Upper lobe of left lung (tissue), 4 donors: ENCODE results near the gene IL17RC.

Source experiments
- POLR2A ChIP-seq, 4 donors: fragments of 450-650 bp; IDR thresholded peaks; one replicate each; pipeline ENCODE4 v1.5.1; 2016 to 2017; ENCODE audit warnings: antibody characterized with exemption in 4 of 4, mild to moderate bottlenecking in 2 of 4
- TF ChIP-seq, protein P1 (sequence below), 6 experiments: fragments of 450-650 bp in 4 of 6; fragments of 200-600 bp in 2 of 6; sonication (generic) in 2 of 6; IDR thresholded peaks; one replicate each; pipeline ENCODE4 v1.5.1; 2016 to 2019; ENCODE audit warnings: antibody characterized with exemption in 6 of 6

DNA sequence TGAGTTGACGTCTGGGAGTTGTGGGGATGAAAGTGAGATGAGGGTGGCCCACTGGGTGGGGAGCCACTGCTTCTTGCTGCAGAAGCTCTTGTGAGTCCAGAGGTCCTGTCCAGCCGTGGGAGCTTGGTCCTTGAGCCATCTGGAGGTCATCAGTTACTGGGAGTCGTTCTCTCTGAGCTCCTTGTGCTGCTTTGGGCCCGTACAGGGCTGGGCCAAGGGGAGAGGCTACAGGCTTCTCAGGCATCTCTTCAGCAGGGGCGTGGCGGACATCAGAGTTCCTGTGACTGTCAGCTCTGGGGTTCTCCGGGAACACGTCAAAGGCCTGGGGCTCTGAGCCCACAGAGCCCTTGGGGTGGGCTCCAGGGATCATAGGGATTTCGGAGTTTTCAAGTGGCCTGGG is 32.7 kb downstream of the IL17RC start:
- no peak for TF ChIP-seq POLR2A (IDR thresholded peaks at IDR 0.05)
- TF ChIP-seq, protein P1, sequence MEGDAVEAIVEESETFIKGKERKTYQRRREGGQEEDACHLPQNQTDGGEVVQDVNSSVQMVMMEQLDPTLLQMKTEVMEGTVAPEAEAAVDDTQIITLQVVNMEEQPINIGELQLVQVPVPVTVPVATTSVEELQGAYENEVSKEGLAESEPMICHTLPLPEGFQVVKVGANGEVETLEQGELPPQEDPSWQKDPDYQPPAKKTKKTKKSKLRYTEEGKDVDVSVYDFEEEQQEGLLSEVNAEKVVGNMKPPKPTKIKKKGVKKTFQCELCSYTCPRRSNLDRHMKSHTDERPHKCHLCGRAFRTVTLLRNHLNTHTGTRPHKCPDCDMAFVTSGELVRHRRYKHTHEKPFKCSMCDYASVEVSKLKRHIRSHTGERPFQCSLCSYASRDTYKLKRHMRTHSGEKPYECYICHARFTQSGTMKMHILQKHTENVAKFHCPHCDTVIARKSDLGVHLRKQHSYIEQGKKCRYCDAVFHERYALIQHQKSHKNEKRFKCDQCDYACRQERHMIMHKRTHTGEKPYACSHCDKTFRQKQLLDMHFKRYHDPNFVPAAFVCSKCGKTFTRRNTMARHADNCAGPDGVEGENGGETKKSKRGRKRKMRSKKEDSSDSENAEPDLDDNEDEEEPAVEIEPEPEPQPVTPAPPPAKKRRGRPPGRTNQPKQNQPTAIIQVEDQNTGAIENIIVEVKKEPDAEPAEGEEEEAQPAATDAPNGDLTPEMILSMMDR (IDR thresholded peaks at IDR 0.05) = no peak
